GM23248 (cell line): ENCODE results near the gene PPP6R3.

Experiments
- EZH2 ChIP-seq: fragments of 200-600 bp; sonication (generic); IDR thresholded peaks from 2 replicates; pipeline ENCODE4 v1.6.1; 2018; ENCODE audit warnings: antibody characterized with exemption, mild to moderate bottlenecking; ENCODE audit not compliant: insufficient read depth, poor library complexity, severe bottlenecking
- EZH2phosphoT487 ChIP-seq: fragments of 200-600 bp; sonication (generic); IDR thresholded peaks from 2 replicates; pipeline ENCODE4 v1.6.1; 2018; ENCODE audit warnings: antibody characterized with exemption, moderate library complexity, mild to moderate bottlenecking, low read depth; ENCODE audit not compliant: insufficient read depth

DNA sequence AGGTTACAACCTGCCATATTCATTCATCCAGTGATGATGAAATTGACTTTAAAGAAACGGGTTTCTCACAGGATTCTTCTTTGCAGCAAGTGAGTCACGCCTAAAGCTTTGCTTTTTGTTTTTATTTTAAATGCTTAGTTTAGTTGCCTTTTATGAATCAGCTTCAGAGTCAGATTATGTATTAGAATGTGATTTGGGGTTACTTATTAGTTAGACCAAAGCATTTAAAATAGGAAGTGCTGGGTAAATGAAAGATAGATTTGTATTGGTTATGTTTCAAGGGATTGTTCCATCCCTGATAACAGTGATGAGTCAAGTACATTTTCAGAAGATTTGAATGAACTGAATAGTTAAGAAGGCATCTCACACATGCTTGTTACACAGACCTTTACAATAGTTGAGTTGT lies 122.5 kb downstream of the PPP6R3 start:
- no peak for TF ChIP-seq EZH2
- no peak for TF ChIP-seq EZH2phosphoT487
